Esophagus squamous epithelium (tissue), 4 donors: ENCODE results near the gene COL23A1.

Source experiments
- POLR2A ChIP-seq, 4 donors: fragments of 450-650 bp; IDR thresholded peaks; one replicate each; pipeline ENCODE4 v1.6.1; 2017; ENCODE audit warnings: antibody characterized with exemption in 4 of 4, mild to moderate bottlenecking in 4 of 4, moderate library complexity in 3 of 4
- TF ChIP-seq, protein P1 (sequence below), 6 experiments: fragments of 450-650 bp in 4 of 6; fragments of 200-600 bp in 2 of 6; sonication (generic) in 2 of 6; IDR thresholded peaks; one replicate each; pipeline ENCODE4 v1.5.1; 2016 to 2019; ENCODE audit warnings: antibody characterized with exemption in 6 of 6, mild to moderate bottlenecking in 4 of 6, moderate library complexity in 4 of 6

DNA sequence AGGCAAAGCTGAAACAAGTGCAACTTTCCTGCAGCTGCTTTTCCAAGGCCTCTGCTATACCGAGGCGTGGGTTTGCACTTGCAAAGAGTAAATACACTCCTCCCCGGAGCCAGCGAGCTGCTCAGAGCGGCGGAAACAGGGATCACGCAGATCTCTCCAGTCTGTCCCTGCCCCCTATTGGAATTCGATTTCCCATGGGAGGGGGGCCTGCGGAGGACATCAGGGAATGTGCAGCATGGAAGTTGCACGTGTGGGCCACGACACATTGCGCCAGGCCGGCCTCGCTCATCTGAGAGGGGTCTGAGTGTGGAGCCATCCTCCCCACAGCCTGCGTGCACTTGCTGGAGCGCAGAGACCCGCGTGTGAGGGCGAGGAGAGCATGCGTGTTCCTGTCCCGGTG, 253.3 kb downstream of the COL23A1 start:
- TF ChIP-seq, protein P1, sequence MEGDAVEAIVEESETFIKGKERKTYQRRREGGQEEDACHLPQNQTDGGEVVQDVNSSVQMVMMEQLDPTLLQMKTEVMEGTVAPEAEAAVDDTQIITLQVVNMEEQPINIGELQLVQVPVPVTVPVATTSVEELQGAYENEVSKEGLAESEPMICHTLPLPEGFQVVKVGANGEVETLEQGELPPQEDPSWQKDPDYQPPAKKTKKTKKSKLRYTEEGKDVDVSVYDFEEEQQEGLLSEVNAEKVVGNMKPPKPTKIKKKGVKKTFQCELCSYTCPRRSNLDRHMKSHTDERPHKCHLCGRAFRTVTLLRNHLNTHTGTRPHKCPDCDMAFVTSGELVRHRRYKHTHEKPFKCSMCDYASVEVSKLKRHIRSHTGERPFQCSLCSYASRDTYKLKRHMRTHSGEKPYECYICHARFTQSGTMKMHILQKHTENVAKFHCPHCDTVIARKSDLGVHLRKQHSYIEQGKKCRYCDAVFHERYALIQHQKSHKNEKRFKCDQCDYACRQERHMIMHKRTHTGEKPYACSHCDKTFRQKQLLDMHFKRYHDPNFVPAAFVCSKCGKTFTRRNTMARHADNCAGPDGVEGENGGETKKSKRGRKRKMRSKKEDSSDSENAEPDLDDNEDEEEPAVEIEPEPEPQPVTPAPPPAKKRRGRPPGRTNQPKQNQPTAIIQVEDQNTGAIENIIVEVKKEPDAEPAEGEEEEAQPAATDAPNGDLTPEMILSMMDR (IDR thresholded peaks at IDR 0.05): no peak
- TF ChIP-seq POLR2A (IDR thresholded peaks at IDR 0.05): no peak
